PC-3 (cell line): ENCODE results near the gene COMTD1.

Experiments used
- CTCF ChIP-seq: fragments of 300-600 bp; sonication (generic); conservative IDR thresholded peaks from 2 replicates; pipeline ENCODE4 v1.5.1; 2017; ENCODE audit warnings: antibody characterized with exemption, low read depth, mild to moderate bottlenecking, low read length
- EZH2 ChIP-seq: fragments of 300-600 bp; sonication (generic); IDR thresholded peaks from one replicate; pipeline ENCODE4 v1.6.1; 2017; ENCODE audit warnings: antibody characterized with exemption, mild to moderate bottlenecking, low read length; ENCODE audit not compliant: unreplicated experiment

GRCh38 chr10:75253281-75254220 is 17.8 kb upstream of the COMTD1 start:
- no peak for TF ChIP-seq CTCF
- TF ChIP-seq EZH2, result no peak
